GM04503 (cell line): ENCODE results near the gene ZNF503.
A peak's percentile ranks its signal among the peaks of the same experiment; 100 is the strongest.
"Not testable (repeated sequence)": the region's sequence is repeated elsewhere in the genome, so short reads cannot be mapped to it uniquely, and the experiment has no call there.

Source experiments
- DNase-seq: peaks from one replicate; pipeline ENCODE4 v3.0.0-alpha.2; 2012; ENCODE audit warnings: low read depth

Gene ZNF503

GRCh38 chr10:75395066-75395931, 6.3 kb downstream of the ZNF503 start:
- no peak for DNase-seq

DNA sequence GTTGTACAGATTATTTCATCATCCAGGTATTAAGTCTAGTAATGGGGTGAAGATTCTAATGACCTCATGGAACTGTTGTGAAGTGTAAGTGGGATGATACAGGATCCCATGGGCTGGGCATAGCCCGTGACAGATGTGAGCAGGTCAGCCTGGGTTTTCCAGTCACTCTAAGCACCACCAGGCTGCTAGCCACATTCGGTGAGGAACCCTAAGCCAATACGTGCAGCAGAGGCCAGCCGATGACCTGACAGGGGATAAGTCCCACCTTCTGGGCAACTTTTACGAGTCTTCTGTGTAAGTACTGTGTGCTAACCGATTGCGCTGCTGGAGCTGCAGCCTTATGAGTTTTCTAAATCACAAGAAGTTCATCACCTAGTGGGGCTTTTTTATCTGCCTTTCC, 7.3 kb downstream of the ZNF503 start:
- no peak for DNase-seq

DNA sequence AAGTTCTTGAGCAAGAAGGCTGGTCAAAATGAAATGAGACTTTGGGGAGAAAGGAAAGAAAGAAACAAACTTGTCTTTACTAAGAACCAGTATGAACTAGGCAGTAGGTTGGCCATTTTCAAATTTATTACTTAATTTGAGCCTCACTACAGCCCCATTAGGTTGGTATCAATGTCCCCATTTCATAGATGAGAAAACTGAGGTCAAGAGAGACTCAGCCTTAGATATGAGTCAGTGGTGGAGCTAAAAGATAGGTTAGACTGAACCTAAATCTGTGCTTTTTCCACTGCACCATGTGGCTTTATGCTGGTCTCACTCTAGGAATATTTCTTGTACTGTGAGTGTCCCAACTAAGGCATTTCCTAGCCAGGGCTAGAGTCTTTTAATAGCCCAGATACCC, 8.8 kb downstream of the ZNF503 start:
- DNase-seq = no peak

DNA sequence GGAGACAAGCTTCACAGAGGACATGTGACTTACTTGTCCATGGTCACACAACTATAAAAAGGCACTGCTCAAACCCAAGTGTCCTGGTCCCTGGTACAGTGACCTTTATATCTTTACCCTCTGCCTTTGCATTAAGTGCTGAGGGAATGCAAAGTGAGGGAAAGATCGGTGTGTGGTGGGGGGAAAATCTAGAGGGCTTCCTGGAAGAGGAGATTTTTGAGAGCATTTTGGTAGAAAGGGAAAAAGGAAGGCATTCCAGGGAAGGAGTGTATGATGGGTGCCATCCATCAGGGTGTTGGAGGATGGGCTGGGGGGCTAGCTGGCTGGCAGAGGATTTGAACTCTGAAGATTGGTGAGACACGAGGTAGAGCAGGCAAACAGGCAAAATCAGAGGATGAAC, 9.3 kb downstream of the ZNF503 start:
- DNase-seq = no peak

DNA sequence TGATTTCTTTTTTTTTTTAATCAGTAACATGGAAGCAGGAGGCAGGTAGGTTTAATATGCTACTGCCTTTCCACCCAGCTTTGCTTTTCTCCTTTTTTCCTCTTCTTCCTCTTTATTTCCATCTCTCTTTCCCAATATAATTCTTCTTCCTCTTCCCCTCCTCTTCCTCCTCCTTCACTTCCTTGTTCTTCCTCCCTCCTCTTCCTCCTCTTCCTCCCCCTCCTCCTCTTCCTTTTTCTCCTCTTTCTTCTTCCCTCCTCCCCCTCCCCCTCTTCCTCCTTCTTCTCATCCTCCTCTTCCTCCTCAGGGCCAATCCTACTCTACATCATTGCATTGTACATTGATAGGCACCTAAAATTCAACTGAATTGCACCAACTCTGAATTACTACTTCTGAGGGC, 11.4 kb downstream of the ZNF503 start:
- DNase-seq = no peak

GRCh38 chr10:75388082-75388481, 13.5 kb downstream of the ZNF503 start:
- DNase-seq = no peak

GRCh38 chr10:75386128-75386527, 15.4 kb downstream of the ZNF503 start:
- DNase-seq = no peak

GRCh38 chr10:75379817-75380216, 21.7 kb downstream of the ZNF503 start:
- DNase-seq = no peak

- DNase-seq = no peak
These were observed 22.3 kb downstream of the ZNF503 start for GRCh38 chr10:75379212-75379724.

- DNase-seq = no peak
These were observed 23.2 kb downstream of the ZNF503 start for GRCh38 chr10:75378379-75378778.

GRCh38 chr10:75377869-75378268, 23.7 kb downstream of the ZNF503 start:
- DNase-seq = no peak

DNA sequence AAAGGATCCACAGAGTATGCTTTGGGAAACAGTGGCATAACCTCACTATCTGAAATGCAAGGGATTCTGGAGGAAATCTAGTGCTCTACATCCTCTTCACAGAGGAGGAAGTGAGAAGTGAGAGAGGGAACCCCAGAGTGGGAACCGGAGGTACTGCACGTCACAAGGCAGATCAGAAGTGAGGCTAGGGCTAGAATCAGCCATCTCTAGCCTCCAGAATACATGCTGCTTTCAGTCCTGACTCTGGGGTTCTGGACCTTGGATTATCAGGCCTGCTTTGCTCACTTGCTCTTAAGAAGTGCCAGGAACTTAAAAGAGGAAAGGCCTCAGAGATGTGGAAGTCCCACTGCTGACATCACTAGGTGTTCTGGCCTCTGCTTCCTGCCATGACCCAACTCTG, 25.7 kb downstream of the ZNF503 start:
- no peak for DNase-seq

DNA sequence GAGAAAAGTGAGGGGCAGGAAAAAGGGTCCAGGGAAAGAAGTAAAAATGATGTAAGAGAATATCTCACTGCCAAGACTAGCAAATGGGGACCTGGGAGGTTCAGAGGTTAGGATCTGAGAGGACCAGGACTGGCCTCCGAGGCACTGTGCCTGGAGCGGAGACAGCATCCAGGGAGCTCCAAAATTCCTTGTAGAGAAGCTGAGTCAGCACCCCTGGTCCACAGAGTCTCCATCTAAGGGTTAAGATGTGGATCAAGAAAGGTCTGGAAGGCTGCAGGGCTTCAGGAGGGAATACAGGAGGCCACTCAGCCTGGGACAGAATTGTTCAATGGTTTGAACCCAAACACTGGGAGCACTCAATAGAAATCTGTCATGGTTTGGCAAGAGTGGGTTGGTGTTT, 30.6 kb downstream of the ZNF503 start:
- DNase-seq = no peak

DNA sequence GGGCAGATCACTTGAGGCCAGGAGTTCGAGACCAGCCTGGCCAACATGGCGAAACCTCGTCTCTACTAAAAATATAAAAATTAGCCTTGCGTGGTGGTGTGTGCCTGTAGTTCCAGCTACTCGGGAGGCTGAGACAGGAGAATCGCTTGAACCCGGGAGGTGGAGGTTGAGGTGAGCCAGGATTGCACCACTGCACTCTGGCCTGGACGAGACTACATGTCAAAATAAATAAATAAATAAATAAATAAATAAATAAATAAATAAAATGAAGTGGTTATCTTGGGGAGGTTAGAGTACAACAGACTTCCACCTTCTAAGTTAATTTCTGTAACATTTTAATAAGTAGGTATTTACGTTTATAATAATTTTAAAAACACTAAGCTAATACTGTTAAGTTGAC, 31.7 kb downstream of the ZNF503 start:
- DNase-seq = not testable (repeated sequence)

GRCh38 chr10:75367901-75368300, 33.7 kb downstream of the ZNF503 start:
- no peak for DNase-seq

- no peak for DNase-seq
These were observed 34.5 kb downstream of the ZNF503 start for GRCh38 chr10:75367021-75367487.

GRCh38 chr10:75363431-75363830, 38.1 kb downstream of the ZNF503 start:
- no peak for DNase-seq

- DNase-seq = not testable (repeated sequence)
These were observed 41.7 kb downstream of the ZNF503 start for GRCh38 chr10:75359876-75360275.

DNA sequence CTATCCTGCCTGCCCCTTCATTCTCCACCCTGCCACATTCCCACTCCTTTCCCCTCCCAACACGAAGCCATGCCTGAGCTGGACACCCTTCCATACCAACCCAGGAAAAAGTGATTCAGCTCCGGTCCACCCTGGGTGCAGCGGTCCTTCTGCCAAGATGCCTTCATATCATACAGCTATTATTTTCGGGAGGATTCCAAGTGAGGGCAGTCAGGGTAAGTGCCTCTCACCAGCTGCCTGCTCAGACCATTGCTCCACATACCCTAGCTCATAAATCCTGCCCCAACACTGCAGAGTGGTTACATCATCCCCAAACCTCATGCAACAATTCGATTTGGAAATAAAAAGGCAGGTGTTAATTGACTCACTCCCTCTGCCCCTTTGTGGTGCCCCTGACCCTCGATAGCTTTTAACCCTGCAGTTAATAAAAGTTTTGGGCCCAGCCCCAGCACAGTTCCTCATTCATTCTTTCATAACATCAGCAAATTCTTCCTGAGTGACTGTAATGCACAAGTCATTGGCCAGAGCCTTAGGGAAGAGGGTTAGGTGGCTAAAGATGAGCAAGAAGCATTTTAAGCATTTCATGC, 42.6 kb downstream of the ZNF503 start:
- peak; percentile 86 for DNase-seq

DNA sequence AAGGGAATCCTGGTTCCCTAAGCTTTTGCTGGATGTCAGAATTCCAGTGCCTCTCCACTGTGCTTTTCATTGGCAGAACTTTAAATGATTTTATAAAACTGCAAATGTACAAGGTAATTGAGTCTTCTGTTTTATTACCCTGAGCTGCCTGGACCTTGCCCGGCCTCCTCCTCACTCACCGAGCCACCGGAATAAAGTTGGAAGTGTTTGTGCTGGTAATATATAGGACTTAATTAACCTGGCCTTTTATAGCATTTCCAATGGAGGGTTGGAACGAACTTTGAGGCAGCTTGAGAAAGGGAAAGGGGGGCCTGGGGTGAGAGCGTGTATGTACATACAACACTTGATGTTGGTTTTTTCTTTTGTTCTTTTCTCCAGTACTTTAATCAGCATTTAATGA, 43.4 kb downstream of the ZNF503 start:
- no peak for DNase-seq

- no peak for DNase-seq
These were observed 44.1 kb downstream of the ZNF503 start for GRCh38 chr10:75357500-75357899.

GRCh38 chr10:75356484-75356883, 45.1 kb downstream of the ZNF503 start:
- no peak for DNase-seq

DNA sequence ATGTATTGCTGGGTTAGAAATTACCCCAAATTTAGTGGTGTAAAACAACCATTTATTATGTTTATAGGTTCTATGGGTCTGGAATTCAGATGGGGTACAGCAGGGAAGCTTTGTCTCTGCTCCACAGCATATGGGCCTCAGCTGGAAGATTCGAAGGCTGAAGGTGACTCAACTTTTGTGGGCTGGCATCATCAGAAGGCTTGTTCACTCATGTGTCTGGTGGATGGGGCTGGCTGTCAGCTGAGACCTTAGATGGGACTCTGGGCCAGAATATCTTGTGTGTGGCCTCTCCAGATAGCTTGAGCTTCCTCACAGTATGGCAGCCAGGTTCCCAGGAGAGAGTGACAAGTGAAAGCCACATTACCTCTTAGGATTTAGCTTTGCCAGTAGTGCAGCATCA, 45.9 kb downstream of the ZNF503 start:
- no peak for DNase-seq
